DMS114 treated with DMSO at 0.1 percent for 48 hours (cell line): ENCODE measurements around the gene RGS10.
"Not testable (repeated sequence)": the region's sequence is repeated elsewhere in the genome, so short reads cannot be mapped to it uniquely, and the experiment has no call there.

Experiments
- DNase-seq: peaks from one replicate; lab custom pipeline; 2025; ENCODE audit not compliant: unreplicated experiment; lab: John Stamatoyannopoulos, UW

RGS10 gene

DNA sequence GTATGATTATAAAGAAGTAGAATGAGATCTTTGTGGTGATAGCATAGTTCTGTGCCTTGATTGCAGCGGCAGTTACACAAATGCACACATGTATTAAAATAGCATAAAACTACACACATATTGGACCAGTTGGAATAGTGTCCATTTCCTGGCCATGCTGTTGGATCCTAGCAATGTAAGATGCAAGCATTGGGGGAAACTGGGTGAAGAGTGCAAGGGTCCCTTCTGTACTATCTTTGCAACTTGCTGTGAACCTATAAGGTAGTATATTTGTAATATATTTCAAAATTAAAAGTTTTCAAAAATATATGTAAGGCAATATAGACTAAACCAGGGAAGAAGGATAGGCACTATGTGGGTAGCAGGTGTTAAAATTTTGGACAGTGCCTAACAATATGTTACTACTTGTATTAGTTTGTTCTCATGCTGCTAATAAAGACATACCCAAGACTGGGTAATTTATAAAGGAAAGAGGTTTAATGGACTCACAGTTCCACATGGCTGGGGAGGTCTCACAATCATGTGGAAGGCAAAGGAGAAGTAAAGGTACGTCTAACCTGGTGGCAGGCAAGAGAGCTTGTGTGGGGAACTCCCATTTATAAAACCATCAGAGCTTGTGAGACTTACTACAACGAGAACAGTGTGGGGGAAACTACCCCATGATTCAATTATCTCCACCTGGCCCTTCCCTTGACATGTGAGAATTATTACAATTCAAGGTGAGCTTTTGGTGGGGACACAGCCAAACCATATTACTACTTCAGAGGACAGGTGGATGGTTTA, 71.4 kb downstream of the RGS10 start:
- DNase-seq: no peak

DNA sequence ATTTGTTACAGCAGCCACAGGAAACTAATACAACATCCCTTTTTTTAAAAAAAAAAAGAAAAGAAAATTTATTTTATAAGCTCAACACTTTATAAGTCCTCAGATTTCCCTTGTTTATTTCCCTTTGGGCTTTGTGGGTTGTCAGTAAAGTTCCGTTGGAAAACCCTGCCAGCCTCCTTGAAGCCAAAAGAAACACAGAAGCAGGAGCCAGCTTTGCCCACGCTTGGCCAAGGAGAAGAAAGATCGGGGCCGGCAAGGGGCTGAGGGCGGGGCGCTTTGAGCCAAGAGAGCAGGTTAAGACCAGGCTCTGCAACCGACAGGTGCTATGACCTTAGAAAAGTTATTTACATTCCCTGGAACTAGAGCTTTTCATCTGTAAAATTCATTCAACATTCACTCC, 72.7 kb downstream of the RGS10 start:
- DNase-seq: no peak

DNA sequence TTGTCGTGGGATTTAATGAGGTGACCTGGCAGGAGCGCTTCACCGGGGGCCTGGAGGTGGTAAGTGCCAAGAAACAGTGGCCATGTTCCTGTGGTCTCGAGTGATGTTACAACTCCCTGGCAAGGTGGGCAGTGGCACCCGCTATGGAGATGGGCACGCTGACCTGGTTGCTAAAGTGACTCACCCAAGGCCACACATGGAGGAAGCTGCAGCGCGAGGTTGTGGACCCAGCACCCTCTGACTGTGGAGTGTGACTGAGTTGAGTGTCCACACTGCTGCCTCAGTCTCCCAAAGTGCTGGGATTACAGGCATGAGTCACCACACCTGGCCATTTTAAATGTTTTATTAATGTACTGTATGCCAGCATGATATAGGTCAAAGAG, 73.2 kb downstream of the RGS10 start:
- DNase-seq: no peak

DNA sequence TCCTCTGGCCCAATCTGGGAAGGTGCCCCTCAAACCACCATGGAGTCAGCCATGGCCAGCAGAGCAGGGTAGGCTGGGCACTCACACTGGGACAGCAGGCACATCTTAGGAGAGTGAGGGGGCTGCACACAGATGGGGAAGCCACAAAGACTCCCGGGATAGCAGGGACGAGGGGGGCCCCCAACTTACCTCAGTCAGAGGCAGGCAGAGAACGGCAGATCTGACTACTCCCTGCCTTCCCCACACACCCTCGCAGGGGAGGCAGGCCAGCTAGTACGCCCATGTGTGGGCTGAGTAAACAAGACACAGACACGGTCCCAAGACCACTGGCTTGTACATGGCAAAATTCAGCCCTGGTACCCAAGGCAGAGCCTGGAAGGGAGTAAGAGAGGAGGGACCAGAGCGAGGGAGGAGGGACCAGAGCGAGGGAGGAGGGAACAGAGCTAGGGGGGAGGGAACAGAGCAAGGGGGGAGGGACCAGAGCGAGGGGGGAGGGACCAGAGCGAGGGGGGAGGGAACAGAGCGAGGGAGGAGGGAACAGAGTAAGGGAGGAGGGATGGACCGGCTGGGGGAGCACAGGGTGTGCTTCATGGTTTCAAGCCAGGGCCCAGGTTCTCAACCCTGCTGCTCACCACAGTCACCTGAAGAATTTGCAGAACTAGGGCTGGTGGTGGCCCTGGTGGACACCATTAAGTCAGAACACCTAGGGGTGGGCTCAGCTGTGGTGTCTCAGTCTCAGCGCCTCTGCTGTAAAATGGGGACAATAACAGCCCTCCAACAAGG, 73.8 kb downstream of the RGS10 start:
- no peak for DNase-seq

DNA sequence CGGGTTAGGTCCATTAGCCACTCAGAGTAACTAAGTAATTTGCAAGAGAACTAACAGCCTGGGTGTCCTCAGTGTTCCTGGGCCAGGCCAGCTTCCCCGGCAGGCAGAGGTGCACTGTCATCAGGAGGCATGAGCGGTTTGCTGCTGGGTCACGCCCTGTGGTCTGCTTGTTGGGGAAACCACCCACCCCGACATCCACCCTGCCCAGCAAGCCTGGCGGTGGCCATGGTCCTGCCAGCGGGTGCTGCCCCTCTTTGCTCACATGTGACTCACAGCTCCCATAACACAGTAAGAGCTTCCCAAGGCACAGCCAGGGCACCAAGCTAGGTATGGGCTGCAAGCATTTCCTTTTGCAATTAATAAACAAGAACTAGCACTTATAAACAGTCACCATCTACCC, 75.9 kb downstream of the RGS10 start:
- DNase-seq: no peak

DNA sequence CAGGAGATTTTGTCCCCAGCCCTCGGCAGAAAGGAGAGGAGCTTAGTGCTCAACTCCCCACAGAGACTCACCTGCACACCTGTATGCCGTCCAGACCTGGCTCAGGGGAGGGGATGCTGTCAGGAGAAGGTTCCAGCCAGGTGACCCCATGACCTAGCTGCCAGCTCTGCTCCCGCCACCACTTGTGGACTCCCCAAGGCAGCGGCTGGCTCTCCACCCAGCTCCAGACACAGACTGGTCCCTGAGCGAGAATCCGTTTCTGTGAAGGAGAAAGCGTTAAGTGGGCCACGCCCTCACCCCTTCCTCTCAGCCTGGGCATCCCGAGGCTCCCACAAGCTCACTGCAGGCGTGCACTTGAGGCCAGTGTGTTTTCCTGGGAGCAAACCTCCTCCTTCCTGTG, 76.4 kb downstream of the RGS10 start:
- no peak for DNase-seq

DNA sequence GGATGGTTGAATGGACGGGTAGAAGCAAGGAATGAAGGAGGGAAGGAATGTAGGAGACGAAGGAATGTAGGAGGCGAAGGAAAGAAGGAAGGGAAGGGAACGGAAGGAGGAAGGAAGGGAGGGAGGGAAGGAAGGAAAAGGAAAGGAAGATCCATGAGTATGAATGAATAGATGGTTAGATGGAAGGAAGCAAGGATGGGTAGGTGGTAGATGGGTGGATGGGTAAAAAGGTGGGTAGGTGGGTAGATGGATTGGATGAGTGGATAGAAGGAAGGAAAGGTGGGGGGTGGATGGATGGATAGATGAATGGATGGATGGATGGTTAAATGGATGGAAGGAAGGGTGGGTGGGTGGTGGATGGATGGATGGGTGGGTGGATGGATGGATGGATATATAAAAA, 77.4 kb downstream of the RGS10 start:
- no peak for DNase-seq

DNA sequence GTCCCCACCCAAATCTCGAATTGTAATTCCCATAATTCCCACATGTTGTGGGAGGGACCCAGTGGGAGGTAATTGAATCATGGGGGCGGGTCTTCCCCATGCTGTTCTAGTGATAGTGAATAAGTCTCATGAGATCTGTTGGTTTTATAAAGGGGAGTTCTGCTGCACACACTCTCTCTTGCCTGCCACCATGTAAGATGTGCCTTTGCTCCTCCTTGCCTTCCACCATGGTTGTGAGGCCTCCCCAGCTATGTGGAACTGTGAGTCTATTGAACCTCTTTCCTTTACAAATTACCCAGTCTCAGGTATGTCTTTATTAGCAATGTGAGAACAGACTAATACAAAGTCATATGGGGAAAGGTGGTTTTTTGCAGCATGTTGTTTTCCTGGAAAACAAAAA, 79.3 kb downstream of the RGS10 start:
- not testable (repeated sequence) for DNase-seq

DNA sequence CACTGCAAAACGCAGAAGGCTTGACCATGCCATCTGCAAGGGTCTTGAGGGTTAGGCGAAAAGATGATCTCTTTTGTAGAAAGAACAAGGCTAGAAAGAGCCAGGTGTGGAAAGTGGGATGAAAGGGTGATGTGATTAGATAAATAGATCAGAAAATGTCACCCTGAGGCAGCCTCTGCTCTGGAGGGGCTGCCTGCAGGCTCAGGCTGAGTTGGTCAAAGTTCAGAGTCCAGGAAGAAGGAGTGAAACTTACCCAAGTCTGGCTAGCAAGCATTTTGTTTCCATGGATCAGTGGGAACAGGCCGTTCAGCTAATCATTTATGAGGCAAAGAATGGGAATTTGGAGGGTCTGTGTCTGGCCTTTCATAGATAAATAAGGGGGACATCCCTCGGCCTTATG, 79.7 kb downstream of the RGS10 start:
- DNase-seq: no peak

DNA sequence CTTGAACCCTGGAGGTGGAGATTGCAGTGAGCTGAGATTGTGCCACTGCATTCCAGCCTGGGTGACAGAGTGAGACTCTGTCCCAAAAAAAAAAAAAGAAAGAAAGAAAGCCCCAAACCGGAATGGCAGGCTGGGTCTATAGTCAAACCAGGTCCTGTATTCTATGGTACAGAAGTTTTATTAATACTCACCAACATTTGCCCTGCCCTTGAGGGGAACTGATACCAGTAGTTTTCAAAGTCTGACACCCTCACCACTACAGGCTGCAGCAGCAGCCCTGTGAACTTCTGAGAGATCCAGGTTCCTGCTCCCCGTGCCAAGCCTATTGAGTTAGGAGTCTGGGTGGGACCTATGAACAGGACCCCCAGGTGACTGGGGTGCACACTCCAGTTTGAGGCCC, 80.6 kb downstream of the RGS10 start:
- no peak for DNase-seq

DNA sequence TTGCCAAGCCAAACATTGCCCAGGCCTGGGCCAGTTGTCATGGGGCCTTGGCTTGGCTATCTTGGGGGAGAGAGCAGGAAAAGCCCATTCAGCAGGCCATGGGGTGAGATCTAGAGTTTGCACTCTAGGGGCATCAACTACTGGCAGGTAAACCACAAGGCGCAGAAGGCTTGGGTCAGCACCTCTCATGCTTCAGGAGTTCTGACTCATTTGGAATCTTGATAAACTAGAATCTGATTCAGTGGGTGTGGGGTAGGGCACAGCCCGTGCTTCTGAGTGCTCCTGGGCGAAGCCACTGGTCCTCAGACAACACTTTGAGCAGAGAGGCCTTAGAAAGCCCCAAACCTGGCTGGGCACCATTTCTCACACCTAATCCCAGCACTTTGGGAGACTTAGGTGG, 81.1 kb downstream of the RGS10 start:
- no peak for DNase-seq

DNA sequence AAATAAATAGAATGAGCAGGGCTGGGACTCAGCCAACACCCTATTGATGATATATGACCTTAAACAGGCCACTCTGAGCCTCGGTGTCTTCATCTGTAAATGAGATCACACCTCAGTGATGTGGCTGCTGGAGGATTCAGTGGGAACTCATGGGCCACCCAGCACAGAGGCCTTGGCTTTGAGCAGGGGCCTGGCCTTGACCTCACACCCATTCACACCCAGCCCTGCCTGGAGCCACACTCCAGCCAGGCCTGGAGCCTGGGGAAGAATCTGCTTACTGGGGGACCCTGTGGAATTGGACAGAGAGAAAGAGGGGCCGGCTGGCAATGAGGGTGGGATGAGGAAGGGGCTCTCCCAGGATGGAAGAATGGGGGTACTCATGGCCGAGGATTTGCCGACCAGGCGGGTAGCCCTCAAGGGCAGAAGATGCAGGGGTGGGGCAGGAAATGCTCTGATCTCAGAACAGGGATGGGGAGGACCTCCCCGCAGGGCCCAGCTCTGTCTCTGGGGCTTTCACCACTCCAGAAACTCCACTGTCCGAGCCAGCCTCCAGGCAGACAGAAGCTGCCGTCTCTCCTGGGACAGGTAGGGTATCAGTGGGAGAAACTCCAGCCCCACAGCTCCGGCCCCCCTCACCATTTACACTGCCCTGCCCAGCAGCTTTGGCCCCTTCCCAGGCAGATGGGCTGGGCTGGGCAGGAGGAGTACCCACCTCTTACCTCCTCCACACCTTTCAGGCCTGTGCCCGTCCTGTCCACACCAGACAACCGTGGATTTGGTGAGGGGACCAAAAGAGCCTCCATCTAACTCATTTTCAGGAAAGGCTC, 81.9 kb downstream of the RGS10 start:
- DNase-seq: no peak

DNA sequence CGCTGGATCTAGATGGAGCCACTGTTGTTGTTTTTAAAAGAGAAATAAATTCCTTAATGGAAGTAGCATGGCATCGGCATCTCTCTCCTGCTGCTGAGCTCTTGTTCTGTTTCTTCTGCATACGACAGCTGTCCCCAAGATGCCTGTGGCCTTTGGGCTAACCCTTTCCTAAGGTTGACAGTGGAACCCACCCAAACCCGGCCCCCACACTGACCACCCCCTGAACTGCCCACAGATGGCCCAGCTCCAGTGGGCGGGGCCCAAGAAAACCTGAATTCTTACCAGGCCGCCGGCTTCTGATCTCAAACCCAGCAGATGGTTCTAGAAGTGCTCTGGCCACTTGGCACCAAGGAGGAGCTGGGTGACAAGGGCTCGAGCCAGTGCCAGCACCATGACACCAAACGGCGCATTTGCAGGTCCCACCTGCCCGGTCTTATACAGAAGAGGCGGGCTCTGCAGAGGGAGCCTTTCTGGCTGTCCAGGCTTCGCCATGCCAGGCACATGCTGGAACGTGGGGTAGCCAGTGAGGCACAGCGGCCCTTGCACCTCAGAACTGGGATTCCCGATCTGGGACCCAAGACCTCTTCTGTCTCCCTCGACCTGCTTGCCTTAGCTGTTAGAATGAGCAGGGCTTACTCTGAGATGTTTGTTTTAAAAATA, 82.7 kb downstream of the RGS10 start:
- DNase-seq: no peak

DNA sequence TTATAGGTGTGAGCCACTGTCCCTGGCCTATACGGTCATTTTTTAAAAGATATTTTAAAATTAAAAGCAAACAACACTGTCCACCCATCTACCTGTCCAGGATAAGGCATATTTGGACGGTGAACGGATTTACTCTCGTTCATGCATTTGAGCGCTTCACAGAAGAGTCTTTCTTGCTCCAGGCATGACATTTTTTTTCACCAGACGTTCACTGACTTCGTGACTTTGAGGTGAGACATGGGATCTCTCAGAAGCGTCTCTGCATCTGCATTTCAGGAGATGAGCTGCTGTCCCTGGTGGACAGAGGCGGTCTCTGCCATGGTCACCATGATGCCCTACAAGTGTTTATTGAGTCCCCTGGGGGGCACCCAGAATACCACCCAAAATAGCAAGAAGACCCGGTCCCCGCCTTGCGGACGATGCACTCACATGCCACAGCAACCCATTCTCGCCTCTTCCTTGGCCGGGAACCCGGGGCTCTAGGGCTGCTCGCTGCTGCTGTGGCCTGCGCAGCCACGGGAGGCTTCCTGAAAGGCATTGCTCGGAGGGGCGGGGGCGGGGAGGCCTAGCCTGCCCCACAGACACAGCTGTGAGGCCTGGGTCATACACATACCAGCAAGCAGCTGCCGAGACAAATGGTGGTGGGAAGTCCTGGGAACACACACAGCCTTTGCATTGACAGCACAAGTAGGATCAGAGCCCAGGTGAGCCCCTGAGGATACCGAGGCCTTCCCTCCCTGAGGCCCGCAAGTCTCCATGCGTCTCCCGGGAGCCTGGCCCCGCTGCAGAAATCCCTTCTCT, 84.4 kb downstream of the RGS10 start:
- DNase-seq: no peak

DNA sequence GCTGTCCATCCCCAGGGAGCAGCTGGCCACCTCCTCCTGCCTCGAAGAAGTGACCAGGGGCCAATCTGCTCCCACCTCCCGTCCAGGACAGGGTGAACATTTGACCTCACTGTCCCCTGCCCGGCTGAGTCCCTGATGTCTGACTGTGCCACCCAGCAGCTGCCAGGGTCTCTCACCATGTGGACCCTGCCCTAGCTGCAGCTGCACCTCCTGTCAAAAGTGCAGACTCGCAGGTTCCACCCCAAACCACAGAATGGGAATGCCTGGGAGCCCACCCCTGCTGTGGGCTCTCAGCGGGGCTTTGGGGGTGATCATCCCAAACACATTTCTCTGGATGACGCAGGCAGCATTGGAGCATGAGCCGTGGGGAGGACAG, 86.1 kb downstream of the RGS10 start:
- DNase-seq: no peak

DNA sequence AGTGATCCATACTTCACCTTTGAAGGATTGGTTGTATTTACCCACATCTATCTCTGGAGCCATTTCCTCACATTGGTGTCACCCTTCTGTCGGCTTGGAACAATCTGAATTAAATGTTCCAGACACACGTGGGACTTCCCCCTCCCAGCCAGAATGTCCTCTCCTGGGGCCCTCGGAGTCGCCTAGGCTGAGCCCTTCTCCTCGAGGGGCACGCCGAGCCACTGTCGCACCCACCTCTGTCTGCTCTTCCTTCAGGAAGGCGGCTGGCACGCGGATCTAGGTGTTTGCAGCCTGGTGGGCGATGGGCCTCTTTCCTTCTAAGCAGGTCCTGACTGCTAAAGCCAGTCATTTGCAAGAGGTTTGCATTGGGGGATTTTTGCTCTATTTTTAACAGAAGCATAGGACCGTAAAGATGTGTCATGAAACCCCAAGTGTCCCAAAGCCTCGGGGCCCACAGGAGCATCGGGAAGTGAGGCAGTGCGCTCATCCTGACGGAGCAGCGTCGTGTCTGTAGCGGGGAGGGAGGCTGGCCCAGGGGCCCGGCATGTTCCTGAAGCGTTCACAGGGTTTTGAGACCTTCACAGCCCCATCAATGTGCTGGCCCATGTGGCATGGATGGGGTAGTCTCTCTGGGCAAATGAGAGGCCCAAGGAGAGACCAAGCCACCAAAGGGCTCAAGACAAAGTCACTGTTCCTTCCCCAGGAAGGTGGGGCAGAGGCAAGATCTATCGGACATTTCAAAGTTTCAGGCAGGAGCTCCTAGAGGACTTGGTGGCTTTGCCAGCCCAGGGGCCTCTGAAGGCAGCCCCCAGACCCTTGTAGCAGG, 86.7 kb downstream of the RGS10 start:
- DNase-seq: no peak

DNA sequence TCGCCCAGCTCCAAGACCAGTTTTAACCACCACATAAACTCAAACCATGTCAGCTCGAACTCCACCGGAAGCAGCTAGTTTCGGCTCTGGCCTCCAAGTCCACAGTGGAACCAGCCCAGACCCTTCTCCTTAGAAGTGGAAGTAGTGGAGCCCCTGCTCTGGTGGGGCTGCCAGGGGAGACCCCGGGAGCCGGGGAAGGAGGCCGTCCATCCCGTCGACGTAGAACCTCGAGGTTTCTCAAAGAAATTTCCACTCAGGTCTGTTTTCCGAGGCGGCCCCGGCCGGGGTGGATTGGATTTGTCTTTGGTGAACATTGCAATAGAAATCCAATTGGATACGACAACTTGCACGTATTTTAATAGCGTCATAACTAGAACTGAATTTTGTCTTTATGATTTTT, 87.5 kb downstream of the RGS10 start:
- DNase-seq: no peak

DNA sequence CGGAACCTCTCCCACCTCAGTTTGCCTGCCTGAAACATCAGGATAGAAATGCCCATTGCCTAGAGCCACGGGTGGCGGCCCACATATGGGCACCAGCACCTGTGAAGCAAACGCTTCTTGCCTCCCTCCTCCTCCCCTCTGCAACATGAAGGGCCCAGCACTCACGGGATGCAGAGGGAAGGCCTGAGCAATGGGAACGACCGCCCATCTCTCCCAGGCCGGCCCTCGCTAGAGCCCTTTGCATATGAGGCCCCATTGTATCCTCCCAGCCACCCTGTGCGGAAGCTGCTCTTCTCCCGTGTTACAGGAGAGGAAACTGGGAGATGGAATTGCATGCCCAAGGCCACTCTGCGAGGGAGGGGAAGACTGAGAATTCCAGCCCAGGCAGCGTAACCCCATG, 88.2 kb downstream of the RGS10 start:
- DNase-seq: no peak

DNA sequence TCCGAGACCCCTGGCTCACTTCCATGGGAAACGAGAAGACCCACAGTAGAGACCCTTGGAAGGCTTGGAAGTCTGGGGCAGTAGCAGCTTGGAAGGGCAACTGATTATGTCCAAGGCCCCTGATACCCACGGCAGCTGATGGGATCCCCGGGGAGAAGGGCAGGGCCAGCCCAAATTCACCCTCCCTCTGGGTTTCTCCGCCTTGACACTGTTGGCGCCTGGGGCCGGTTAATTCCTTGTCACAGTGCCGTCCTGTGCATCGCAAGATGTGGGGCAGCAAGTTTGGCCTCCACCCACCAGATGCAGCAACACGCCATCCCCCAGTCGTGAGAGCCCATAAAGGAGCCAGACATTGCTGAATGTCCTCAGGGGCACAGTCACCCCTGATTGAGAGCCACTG, 89.2 kb downstream of the RGS10 start:
- no peak for DNase-seq

DNA sequence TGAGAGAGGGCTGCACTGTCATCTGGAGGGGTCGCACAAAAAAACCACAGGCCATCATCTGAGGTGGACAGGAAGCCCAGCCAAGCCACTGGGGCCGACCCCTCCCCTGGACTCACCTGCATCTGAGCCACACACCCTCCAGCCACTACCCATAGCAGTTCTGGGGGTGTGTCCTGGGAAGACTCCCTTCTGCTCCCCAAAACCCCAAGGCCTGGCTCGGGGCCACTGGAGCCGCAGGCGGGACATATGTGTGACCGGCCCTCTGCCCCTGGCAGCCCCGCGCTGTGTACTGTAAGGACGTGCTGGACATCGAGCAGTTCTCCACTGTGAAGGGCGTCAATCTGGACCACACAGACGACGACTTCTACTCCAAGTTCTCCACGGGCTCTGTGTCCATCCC, 90.1 kb downstream of the RGS10 start:
- no peak for DNase-seq
